Kidney (tissue), 14 donors: ENCODE measurements around the gene CTTN. TPM values are rescaled to one million over a fixed set of nuclear protein-coding genes. Genes with fewer than 3 reads are reported as not detected.
A peak's percentile ranks its signal among the peaks of the same experiment; 100 is the strongest.

Experiments used
- DNase-seq, 5 donors: peaks; one replicate each; pipeline ENCODE4 v3.0.0-alpha.2; 2013 to 2020
- FAIRE-seq: peaks from 2 replicates; lab custom pipeline; 2012; peaks lifted over from hg19 to GRCh38; lab: Jason Lieb, UNC
- H3K27ac ChIP-seq, 2 donors: one replicate each; pipeline ENCODE4 v1.7.0; 2013; ENCODE audit warnings: low read depth in 2 of 2, low read length in 2 of 2, inconsistent platforms in 1 of 2
- H3K27me3 ChIP-seq: one replicate; pipeline ENCODE4 v1.7.1; 2013; ENCODE audit warnings: low read length, inconsistent platforms; ENCODE audit not compliant: control insufficient read depth, insufficient read depth
- H3K36me3 ChIP-seq, 3 donors: one replicate each; pipeline versions ENCODE4 v1.7.0 to v1.7.1; 2013; ENCODE audit warnings: low read length in 3 of 3, control low read depth in 1 of 3, inconsistent platforms in 1 of 3; ENCODE audit not compliant: insufficient read depth in 3 of 3, control insufficient read depth in 2 of 3
- H3K4me1 ChIP-seq, 3 donors: one replicate each; pipeline versions ENCODE4 v1.7.0 to v1.7.1; 2013; ENCODE audit warnings: low read length in 3 of 3, inconsistent platforms in 1 of 3, low read depth in 1 of 3; ENCODE audit not compliant: control insufficient read depth in 2 of 3, insufficient read depth in 2 of 3
- H3K4me3 ChIP-seq, 3 donors: one replicate each; pipeline versions ENCODE4 v1.7.0 to v1.8.1; 2013; ENCODE audit warnings: low read length in 3 of 3, control low read depth in 1 of 3, inconsistent platforms in 1 of 3
- H3K9ac ChIP-seq, 3 donors: one replicate each; pipeline versions ENCODE4 v1.7.0 to v1.7.1; 2013; ENCODE audit warnings: low read length in 3 of 3, control low read depth in 1 of 3, inconsistent platforms in 1 of 3
- H3K9me3 ChIP-seq, 3 donors: one replicate each; pipeline versions ENCODE4 v1.7.0 to v1.7.1; 2013; ENCODE audit warnings: low read length in 3 of 3, control low read depth in 1 of 3, inconsistent platforms in 1 of 3; ENCODE audit not compliant: control insufficient read depth in 2 of 3, insufficient read depth in 1 of 3
- intact Hi-C: fragments of 100-400 bp; cut with DNase I; formaldehyde crosslinking; loops from one replicate; pipeline ENCODE4 v1.11.1; 2022
- polyA plus RNA-seq: library from polyadenylated mRNA; stranded (reverse); fragments of 350-450 nt; fragmentation: Illumina TruSeq; extraction: RNeasy Lipid Tissue Mini Kit (QIAGEN cat#74804); gene quantifications from one replicate; pipeline ENCODE4 v1.2.3, GENCODE V29; 2014; ENCODE audit warnings: low read depth, low replicate concordance; ENCODE audit not compliant: insufficient read depth
- total RNA-seq: library from RNA; stranded (reverse); fragmentation: NEBNext Ultra II Directional; extraction: Animal tissue kit (Norgen Biotek cat#: 25700); gene quantifications from one replicate; pipeline ENCODE4 v1.2.1, GENCODE V29; 2021
- TF ChIP-seq, protein P1 (sequence below): IDR thresholded peaks from 3 replicates; pipeline ENCODE4 v1.5.1; 2012; ENCODE audit warnings: mild to moderate bottlenecking, moderate library complexity, borderline replicate concordance; ENCODE audit not compliant: insufficient read depth; ENCODE audit errors: extremely low read depth
- donor health status: control.
- donor health status: control.
- donor health status: control.
- donor health status: control.
- donor health status: control.
- donor health status: DM: yes; HTN: yes; CAD: no.
- donor health status: Normal renal cell carcinoma (clear cell type).

CTTN gene
- total and polyA plus RNA-seq, 2 donors from 2014 or later, result 84.9 to 316 TPM

DNA sequence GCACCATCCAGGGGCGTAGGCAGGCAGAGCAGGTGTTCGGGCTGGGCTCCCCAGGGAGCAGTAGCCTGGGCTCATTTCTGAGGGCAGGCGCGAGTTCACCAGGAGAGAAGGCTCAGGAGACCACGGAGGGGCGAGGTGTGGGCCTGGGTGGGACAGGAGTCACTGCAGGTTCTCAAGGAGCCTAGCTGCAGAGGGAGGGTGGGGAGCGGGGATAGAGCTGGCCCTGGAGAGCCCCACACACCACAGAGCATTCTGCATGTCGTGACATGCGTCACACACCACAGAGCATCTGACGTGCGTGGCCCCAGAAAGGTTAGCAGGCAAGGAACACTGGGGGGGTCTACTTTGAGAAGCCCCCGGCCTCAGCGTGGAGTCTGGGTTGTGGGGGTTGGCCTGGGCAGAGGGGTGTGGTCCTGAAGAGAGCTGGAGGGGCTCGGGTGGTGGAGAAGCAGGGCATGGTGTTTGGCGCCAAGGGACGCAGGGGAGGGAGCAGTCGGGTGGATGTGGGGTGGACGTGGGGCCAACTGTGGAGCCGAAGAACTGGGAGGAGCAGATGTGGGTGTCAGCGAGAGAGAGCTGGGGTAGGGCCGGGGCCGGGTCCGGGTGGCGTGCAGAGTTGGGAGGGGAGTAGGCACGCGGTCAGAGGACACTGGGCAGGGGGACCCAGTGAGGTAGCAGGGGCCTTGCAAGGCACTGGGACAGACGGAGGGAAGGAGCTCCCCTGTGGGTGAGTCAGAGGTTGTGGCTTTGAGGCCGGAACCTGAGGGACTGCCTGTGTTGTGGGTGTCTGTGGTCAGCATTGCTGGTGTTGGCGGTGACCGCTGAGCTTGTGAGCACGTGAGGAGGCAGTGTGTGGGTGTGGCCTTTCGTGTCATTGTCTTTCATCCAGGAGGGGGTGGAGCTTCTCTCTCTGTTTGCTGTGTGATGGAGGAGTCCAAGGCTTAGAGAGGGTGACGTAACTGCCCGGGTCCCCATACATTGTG lies 25.5 kb downstream of the CTTN start:
- Histone ChIP-seq H3K4me1 (no peaks in the 10 kb centered on the region), H3K9me3 (no peaks in the 10 kb centered on the region), H3K36me3 (peaks cover 0 to 56% (median 40%) of the 10 kb centered on the region in 3 donors), H3K9ac (no peak overlapping the region), H3K4me3 (no peak overlapping the region), H3K27ac (no peak overlapping the region), H3K27me3 (no peaks in the 10 kb centered on the region)
- FAIRE-seq (no peak), DNase-seq (peak in 1 of 5 donors; percentile 65)
- TF ChIP-seq, protein P1, sequence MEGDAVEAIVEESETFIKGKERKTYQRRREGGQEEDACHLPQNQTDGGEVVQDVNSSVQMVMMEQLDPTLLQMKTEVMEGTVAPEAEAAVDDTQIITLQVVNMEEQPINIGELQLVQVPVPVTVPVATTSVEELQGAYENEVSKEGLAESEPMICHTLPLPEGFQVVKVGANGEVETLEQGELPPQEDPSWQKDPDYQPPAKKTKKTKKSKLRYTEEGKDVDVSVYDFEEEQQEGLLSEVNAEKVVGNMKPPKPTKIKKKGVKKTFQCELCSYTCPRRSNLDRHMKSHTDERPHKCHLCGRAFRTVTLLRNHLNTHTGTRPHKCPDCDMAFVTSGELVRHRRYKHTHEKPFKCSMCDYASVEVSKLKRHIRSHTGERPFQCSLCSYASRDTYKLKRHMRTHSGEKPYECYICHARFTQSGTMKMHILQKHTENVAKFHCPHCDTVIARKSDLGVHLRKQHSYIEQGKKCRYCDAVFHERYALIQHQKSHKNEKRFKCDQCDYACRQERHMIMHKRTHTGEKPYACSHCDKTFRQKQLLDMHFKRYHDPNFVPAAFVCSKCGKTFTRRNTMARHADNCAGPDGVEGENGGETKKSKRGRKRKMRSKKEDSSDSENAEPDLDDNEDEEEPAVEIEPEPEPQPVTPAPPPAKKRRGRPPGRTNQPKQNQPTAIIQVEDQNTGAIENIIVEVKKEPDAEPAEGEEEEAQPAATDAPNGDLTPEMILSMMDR, result no peak
- intact Hi-C loops, result no loop called here

DNA sequence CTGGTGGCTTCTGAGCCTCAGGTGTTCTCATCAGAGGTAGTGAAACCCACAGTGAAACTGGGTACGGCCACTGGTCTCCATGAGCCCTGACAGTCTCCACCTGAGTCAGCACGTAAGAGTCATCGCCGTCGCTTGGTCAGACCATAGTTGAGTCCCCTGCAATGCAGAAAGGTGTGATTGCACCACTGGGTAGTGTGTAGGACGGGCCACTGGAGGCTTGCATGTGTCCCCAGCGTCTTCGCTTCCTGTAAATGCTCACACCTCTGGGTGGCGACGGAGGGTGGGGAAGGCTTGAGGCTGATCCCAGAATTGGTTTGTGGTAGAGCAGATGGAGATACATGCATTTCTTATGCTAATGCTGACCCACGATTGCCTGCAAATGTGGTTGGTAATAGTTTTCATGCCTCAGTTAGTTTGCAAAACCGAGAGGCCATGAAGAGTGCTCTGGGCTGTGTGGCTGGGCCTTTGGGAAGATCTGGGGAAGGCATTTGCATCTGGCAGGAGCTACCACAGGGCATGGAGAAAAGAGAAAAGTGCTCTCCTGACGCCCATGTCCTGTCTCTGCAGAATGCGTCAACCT lies 26.5 kb downstream of the CTTN start:
- Histone ChIP-seq H3K9ac (no peak overlapping the region), H3K36me3 (peaks cover 0 to 55% (median 38%) of the 10 kb centered on the region in 3 donors), H3K9me3 (no peaks in the 10 kb centered on the region), H3K27me3 (no peaks in the 10 kb centered on the region), H3K4me3 (no peak overlapping the region), H3K4me1 (no peaks in the 10 kb centered on the region), H3K27ac (no peak overlapping the region)
- peak in 1 of 5 donors; percentile 18 for DNase-seq
- TF ChIP-seq, protein P1, result no peak
- intact Hi-C loops, result no loop called here
- no peak for FAIRE-seq

DNA sequence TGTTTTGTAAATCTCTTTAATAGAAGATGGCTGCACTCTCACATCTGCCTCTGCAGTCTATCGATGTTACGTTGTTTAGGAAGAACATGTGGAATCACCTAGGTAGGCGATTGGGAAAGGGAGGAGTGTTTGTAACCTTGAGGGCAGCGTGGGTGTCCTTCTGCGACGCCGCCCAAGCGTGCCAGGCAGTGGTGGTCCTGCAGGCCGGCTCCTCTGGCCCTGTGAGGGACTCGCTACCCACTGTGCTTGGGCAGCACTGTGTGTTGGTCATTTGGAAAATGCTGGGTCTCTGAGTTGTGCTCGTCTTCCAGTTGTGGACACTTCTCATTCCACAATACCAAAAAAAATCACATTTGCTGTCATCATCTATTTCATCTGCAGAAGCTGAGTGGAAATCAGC lies 29.1 kb downstream of the CTTN start:
- intact Hi-C loops, result no loop called here
- Histone ChIP-seq H3K9me3 (no peaks in the 10 kb centered on the region), H3K4me1 (no peaks in the 10 kb centered on the region), H3K27me3 (no peaks in the 10 kb centered on the region), H3K36me3 (peaks cover 0 to 58% (median 33%) of the 10 kb centered on the region in 3 donors), H3K4me3 (no peak overlapping the region), H3K27ac (no peak overlapping the region), H3K9ac (no peak overlapping the region)
- no peak for DNase-seq
- TF ChIP-seq, protein P1, result no peak
- FAIRE-seq, result no peak
